ENCODE results near the gene IRAK3.
A peak's percentile ranks its signal among the peaks of the same experiment; 100 is the strongest.

IRAK3 gene

DNA sequence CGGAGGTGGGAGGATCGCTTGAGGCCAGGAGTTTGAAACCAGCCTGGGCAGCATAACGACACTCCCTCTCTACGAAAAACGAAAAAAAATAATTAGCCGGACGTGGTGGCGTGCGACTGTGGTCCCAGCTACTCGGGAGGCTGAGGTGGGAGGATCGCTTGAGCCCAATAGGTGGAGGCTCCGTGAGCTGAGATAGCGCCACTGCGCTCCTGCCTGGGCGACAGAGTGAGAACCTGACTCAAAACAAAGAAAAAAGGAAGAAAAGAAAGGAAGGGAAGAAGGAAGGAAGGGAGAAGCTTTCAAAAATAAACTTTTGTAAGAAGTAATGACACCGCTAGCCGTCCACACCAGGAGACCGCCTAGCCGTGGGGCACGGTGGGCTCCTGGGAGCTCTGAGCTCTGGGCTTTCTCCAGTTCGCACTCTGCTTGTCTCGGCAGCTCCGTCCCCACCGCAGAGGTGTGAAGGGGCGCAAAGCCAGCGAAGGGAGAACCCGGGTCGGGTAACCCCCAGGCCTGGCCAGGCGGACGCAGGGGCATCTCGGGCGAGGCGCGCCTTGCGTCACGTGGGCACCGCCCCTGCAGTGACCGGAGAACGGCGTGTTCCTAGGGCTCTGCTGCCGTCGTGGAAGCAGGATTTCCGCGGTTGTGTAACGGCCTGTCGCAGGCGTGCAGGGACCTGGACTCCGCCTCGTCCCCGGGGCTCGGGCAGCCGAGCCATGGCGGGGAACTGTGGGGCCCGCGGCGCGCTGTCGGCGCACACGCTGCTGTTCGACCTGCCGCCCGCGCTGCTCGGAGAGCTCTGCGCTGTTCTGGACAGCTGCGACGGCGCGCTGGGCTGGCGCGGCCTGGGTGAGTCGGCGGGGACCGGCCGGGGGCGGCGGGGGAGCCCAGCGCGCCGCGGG is at the start of gene IRAK3:
Gene IRAK3, plus strand, starts transcription at position 631 of the 902 bp plus-strand sequence. Its CDS starts 86 bp downstream, at position 717.
- DNase-seq = peak; percentile 85

GRCh38 chr12:66139328-66139727 is 49.7 kb upstream of the IRAK3 start:
- DNase-seq = no peak

DNA sequence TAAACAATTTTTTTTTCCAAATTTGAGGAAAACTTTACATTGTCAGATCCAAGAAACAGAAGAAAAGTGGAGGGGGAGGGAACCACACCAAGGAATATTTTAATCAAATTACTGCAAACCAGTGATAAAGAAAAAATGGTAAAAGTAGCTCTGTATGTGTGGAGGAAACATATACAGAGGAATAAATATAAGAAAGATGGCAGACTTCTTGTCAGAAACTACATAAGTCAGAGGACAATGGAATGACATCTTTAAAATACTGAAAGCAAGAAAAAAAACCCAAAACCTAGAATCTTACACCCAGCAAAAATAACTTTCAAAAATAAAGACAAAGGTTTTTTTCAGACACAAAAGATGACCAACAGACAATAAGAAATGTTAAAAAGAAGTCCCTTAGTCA is 48.3 kb upstream of the IRAK3 start:
- no peak for DNase-seq

DNA sequence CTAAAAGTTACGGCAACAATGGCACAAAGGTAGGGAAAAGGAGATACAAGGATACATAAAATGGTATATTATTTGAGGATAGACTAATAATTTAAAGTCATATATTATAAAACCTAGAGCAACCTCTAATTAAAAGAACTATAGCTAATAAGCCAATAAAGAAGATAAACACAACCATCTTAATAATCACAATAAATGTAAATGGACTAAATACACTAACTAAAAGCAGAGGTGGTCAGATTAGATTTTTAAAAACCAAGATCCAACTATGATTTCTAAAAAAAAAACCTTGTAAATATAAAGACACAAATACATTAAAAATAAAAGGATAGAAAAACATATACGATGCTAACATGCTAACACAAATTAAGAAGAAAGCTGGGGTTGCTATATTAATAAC is 47.7 kb upstream of the IRAK3 start:
- no peak for DNase-seq

DNA sequence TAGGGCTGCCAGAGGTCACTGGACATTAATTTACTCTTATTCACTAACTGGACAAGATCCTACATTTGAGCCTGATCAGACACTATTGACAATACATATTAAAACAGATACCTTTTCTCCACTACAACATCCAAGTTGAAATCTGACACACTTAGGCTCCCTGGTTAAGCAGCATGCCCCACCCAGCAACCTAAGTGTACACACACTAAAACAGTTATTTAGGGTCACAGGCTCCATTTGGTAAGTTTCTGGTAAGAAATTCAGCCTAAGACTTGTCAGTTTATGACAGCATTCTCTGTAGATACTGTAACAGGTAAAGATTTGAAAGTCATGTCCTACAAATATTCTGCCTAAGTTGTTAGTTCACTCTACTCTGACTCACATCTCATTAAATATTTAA is 46.2 kb upstream of the IRAK3 start:
- DNase-seq = no peak

DNA sequence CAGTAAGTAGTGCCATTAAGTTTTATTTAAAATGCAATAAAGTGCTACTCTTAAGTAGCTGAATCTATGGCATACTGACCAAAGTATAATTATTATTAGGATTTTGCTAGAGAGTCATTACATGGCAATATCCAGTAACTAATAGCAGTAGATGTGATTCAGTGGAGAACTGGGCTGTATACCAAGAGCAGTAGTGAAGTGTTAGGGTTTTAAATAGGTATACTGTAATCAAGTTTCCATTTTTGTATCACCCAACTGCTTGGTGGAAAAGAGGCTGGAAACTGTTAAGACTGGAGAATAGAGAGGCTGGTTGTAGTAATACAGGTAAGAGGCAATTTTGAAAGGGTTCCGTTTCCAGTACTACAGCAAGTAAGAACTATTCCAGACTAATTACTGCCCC is 45.1 kb upstream of the IRAK3 start:
- DNase-seq = no peak

GRCh38 chr12:66144791-66145754 is 43.9 kb upstream of the IRAK3 start:
- no peak for DNase-seq

- DNase-seq = peak; percentile 55
Measured at GRCh38 chr12:66149702-66150398, 39.2 kb upstream of the IRAK3 start.

DNA sequence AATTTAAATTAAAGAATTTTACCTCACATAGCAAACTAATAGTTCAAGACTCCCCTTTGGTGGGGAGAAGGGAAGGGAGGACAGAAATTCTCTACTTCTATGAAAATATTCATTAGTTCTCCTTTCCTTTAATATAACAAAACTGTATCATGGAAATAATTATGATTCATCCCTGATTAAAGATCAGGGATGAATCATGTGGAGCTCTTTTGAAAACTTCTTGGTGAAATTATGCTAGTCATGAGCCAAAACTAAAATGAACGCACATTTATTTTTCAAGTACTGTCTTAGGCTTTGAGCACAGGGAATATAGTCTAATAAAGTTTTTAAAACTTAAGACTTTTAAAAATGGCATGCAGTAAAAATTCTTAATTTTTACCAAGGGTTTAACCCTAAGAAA is 36.3 kb upstream of the IRAK3 start:
- DNase-seq = no peak

DNA sequence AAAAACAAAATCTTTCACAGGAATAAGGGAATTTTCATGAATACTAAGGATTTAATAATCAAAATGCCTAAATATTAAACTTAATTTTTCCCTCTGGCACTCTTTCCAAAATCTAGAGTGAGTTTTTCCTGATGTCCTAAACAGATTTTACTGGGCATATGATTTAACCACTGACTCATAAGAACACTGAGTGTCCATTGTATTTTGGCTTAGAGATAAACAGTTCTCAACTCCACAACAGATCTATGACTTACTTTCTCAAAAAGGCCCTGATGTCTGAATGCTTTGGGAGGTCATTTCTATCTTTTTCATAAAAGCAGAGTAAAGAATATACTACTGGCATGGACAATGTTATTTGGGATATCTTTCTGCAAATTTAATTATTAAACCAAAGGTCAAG is 34.2 kb upstream of the IRAK3 start:
- no peak for DNase-seq

GRCh38 chr12:66156654-66157053 is 32.4 kb upstream of the IRAK3 start:
- no peak for DNase-seq

DNA sequence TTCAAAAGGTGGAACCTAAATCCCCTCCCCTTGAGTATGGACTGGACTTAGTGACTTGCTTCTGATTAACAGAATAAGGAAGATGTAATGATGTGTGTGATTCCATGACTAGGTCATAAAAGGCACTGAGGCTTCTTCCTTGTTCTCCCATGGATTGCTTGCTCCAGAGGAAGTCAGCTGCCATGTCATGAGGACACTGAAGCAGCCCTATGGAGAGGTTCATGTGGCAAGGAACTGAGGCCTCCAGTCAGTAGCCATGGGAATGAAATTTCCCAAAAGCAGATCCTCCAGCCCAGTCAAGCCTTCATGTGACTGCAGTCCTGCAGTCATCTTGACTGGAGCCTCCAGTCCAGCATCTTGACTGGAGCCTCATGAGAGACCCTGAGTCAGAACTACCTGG is 29.9 kb upstream of the IRAK3 start:
- DNase-seq = no peak

DNA sequence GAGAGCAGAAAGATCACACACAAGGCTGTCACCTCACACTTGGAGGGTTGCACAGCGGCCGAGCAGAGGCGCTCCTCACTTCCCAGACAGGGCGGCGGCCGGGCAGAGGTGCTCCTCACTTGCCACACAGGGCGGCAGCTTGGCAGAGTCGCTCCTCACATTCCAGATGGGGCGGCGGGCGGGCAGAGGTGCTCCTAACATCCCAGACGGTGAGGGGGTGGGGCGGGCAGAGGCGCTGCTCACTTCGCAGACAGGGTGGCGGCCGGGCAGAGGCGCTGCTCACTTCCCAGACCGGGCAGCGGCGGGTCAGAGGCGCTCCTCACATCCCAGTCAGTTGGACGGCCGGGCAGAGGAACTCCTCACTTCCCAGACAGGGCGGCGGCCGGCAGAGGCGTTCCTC is 28.3 kb upstream of the IRAK3 start:
- no peak for DNase-seq

- DNase-seq = no peak
Measured at GRCh38 chr12:66162701-66163100, 26.3 kb upstream of the IRAK3 start.

- DNase-seq = no peak
Measured at GRCh38 chr12:66163289-66163688, 25.7 kb upstream of the IRAK3 start.

DNA sequence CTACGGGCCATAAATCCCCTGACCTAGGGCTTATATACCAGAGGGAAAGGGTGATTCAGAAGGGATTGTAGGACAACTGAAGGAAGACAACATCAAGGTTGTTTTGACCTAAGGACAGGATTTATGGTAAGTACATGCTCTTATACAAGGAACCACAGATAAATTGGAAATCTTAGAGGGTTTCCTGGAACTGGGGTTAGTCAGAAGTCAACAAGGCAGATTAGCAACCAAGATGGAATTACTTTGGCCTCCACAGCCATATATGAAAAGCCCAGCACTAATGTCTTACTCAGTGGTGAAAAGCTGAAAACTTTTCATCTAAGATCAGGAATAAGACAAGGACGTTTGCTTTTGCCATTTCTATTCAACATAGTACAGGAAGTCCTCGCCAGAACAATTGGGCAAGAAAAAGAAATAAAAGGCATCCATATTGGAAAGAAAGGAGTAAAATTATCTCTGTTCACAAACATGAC is 24.6 kb upstream of the IRAK3 start:
- DNase-seq = no peak

DNA sequence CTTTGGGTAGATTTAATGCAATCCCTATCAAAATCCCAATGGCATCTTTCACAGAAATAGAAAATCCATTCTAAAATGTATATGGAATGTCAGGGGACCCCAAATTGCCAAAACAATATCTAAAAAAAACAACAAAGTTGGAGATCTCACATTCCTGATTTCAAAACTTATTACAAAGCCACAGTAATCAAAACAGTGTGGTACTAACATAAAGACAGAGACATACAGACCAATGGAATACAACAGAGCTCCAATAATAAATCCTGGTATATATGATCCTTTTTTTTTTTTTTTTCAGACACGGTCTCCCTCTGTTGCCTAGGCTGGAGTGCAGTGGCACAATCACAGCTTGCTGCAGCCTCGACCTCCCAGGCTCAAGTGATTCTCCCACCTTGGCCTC is 23.9 kb upstream of the IRAK3 start:
- DNase-seq = no peak

DNA sequence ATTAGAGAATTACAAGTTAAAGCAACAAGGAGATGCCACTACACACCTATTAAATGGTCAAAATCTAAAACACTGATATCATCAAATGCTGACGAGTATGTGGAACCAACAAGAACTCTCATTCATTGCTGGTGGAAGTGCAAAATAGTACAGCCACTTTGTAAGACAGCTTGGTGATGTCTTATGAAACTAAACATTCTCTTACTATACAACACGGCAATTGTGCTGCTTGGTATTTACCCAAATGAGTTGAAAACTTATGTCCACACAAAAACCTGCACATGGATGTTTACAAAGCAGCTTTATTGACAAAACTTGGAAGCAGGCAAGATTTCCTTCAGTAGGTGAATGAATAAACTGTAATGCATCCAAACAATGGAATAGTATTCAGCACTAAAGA is 22.5 kb upstream of the IRAK3 start:
- no peak for DNase-seq

DNA sequence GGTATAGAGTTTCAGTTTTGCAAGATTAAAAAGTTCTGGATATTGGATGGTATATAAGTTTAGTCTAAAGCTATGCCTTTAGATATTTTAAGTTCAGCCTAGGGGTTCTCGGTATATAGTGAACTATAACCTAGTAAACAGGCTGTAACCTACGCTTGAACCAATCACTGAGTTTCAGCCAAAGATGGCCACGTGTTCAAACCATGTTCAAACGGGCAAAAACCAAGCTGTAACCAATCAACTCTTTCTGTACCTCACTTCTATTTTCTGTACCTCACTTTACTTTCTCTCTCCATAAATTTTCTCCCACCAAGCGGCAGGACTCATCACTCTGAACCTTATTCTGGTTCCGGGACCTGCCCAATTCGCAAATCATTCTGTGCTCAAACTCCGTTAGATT is 20.6 kb upstream of the IRAK3 start:
- no peak for DNase-seq

GRCh38 chr12:66169221-66170170 is 19.5 kb upstream of the IRAK3 start, which contains the start of gene TMBIM4:
TMBIM4 (minus strand) TSS chr12:66169996; CDS start chr12:66169951, 45 bp downstream.
- peak; percentile 87 for DNase-seq

DNA sequence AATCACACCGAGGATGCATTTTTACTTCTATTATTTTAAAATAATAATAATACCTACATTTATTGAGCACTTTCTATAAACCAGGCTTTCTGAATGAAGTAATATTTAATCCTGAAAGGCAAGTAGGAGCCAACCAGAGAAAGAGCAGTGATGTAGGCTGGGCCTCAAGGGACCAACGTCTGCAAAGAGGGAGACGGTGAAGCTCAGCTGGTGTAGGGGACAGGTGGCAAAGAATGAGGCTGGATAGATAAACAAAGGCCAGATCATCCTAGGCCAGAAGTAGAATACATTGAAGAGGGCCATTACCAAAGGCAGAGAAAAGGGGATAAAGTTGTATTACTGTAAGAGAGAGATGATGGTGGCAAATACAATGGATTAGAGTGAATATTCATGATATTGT is 18.4 kb upstream of the IRAK3 start:
- no peak for DNase-seq

Measured in CD4-positive, alpha-beta T cell treated with Interleukin-15 for 1 hour (primary cell).